Uterus (tissue), 2 donors: ENCODE measurements around the gene RHBG.

Experiments
- CTCF ChIP-seq, 4 experiments: fragments of 200-600 bp in 2 of 4; fragments of 450-650 bp in 2 of 4; sonication (generic) in 2 of 4; IDR thresholded peaks; one replicate each; pipeline ENCODE4 v1.5.1; 2016 to 2019; ENCODE audit warnings: antibody characterized with exemption in 4 of 4, mild to moderate bottlenecking in 2 of 4, moderate library complexity in 1 of 4
- POLR2A ChIP-seq, 2 donors: fragments of 450-650 bp; IDR thresholded peaks; one replicate each; pipeline ENCODE4 v1.6.1; 2016; ENCODE audit warnings: antibody characterized with exemption in 2 of 2, mild to moderate bottlenecking in 1 of 2, moderate library complexity in 1 of 2

- TF ChIP-seq CTCF (IDR thresholded peaks at IDR 0.05) (no peak), POLR2A (IDR thresholded peaks at IDR 0.05) (no peak)
Measured at GRCh38 chr1:156360534-156360933, 8.5 kb upstream of the RHBG start.
